ENCODE data around the gene FIGNL1.

Gene FIGNL1

GRCh38 chr7:50449881-50450589 is at the start of gene FIGNL1:
Gene FIGNL1 (minus strand): TSS chr7:50450350. CDS start chr7:50447287, 3,063 bp downstream.
- DNase-seq (ENCODE audit: insufficient read length, low spot score) (peak; percentile 79), FAIRE-seq (peak; percentile 83)

GRCh38 chr7:50499092-50499491 is 48.9 kb upstream of the FIGNL1 start:
- no peak for FAIRE-seq
- DNase-seq (ENCODE audit: insufficient read length, low spot score): no peak

GRCh38 chr7:50497968-50498367 is 47.8 kb upstream of the FIGNL1 start:
- FAIRE-seq: no peak

GRCh38 chr7:50497068-50497642 is 47.0 kb upstream of the FIGNL1 start:
- DNase-seq (ENCODE audit: insufficient read length, low spot score) (no peak), FAIRE-seq (no peak)

More at GRCh38 chr7:50497968-50498367, 47.8 kb upstream of the FIGNL1 start:
- DNase-seq (ENCODE audit: insufficient read length, low spot score): no peak

GRCh38 chr7:50496569-50496968 is 46.4 kb upstream of the FIGNL1 start:
- no peak for DNase-seq (ENCODE audit: insufficient read length, low spot score)
- no peak for FAIRE-seq

GRCh38 chr7:50495746-50496145 is 45.6 kb upstream of the FIGNL1 start:
- no peak for DNase-seq (ENCODE audit: insufficient read length, low spot score)
- FAIRE-seq: no peak

- FAIRE-seq (no peak), DNase-seq (ENCODE audit: insufficient read length, low spot score) (no peak)
Observed at GRCh38 chr7:50492770-50493519, 42.8 kb upstream of the FIGNL1 start.

- no peak for FAIRE-seq
- DNase-seq (ENCODE audit: insufficient read length, low spot score): no peak
Observed at GRCh38 chr7:50491943-50492342, 41.8 kb upstream of the FIGNL1 start.

GRCh38 chr7:50491209-50491608 is 41.1 kb upstream of the FIGNL1 start:
- no peak for FAIRE-seq
- DNase-seq (ENCODE audit: insufficient read length, low spot score): no peak

GRCh38 chr7:50488379-50488778 is 38.2 kb upstream of the FIGNL1 start:
- no peak for DNase-seq (ENCODE audit: insufficient read length, low spot score)
- FAIRE-seq: no peak

GRCh38 chr7:50486512-50486911 is 36.4 kb upstream of the FIGNL1 start:
- FAIRE-seq (no peak), DNase-seq (ENCODE audit: insufficient read length, low spot score) (no peak)

GRCh38 chr7:50481867-50482266 is 31.7 kb upstream of the FIGNL1 start:
- no peak for DNase-seq (ENCODE audit: insufficient read length, low spot score)
- no peak for FAIRE-seq

GRCh38 chr7:50480797-50481196 is 30.6 kb upstream of the FIGNL1 start:
- no peak for FAIRE-seq
- no peak for DNase-seq (ENCODE audit: insufficient read length, low spot score)

GRCh38 chr7:50479743-50480517 is 29.8 kb upstream of the FIGNL1 start:
- no peak for DNase-seq (ENCODE audit: insufficient read length, low spot score)
- FAIRE-seq: no peak

GRCh38 chr7:50477640-50478039 is 27.5 kb upstream of the FIGNL1 start:
- no peak for DNase-seq (ENCODE audit: insufficient read length, low spot score)
- no peak for FAIRE-seq

- no peak for FAIRE-seq
- DNase-seq (ENCODE audit: insufficient read length, low spot score): no peak
Observed at GRCh38 chr7:50476953-50477625, 26.9 kb upstream of the FIGNL1 start.

GRCh38 chr7:50475340-50475739 is 25.2 kb upstream of the FIGNL1 start:
- FAIRE-seq (no peak), DNase-seq (ENCODE audit: insufficient read length, low spot score) (no peak)

GRCh38 chr7:50474382-50475160 is 24.4 kb upstream of the FIGNL1 start:
- no peak for DNase-seq (ENCODE audit: insufficient read length, low spot score)
- FAIRE-seq: no peak

- FAIRE-seq (no peak), DNase-seq (ENCODE audit: insufficient read length, low spot score) (no peak)
Observed at GRCh38 chr7:50473531-50473930, 23.4 kb upstream of the FIGNL1 start.

GRCh38 chr7:50472427-50472826 is 22.3 kb upstream of the FIGNL1 start:
- DNase-seq (ENCODE audit: insufficient read length, low spot score) (no peak), FAIRE-seq (no peak)
